ENCODE results near the gene CEACAM6.
"Not testable (repeated sequence)": the region's sequence is repeated elsewhere in the genome, so short reads cannot be mapped to it uniquely, and the experiment has no call there.

Gene CEACAM6

GRCh38 chr19:41746593-41747227, 8.6 kb upstream of the CEACAM6 start:
- DNase-seq (ENCODE audit: low read depth), result peak; percentile 10

- no peak for DNase-seq (ENCODE audit: low read depth)
These were observed 7.3 kb upstream of the CEACAM6 start for GRCh38 chr19:41748012-41748411.

GRCh38 chr19:41750248-41751134, 4.8 kb upstream of the CEACAM6 start:
- DNase-seq (ENCODE audit: low read depth), result not testable (repeated sequence)

- DNase-seq (ENCODE audit: low read depth), result peak; percentile 61
These were observed 2.2 kb upstream of the CEACAM6 start for GRCh38 chr19:41753159-41753558.

GRCh38 chr19:41753936-41754529, 1.3 kb upstream of the CEACAM6 start:
- DNase-seq (ENCODE audit: low read depth), result peak; percentile 55

- DNase-seq (ENCODE audit: low read depth), result no peak
These were observed 3.5 kb downstream of the CEACAM6 start for GRCh38 chr19:41758846-41759245.

GRCh38 chr19:41767115-41767514, 11.8 kb downstream of the CEACAM6 start:
- DNase-seq (ENCODE audit: low read depth), result no peak

- not testable (repeated sequence) for DNase-seq (ENCODE audit: low read depth)
These were observed 12.8 kb downstream of the CEACAM6 start for GRCh38 chr19:41768105-41768504.

- no peak for DNase-seq (ENCODE audit: low read depth)
These were observed 14.3 kb downstream of the CEACAM6 start for GRCh38 chr19:41769608-41770007.

GRCh38 chr19:41771410-41771809, 16.1 kb downstream of the CEACAM6 start:
- no peak for DNase-seq (ENCODE audit: low read depth)

- DNase-seq (ENCODE audit: low read depth), result peak; percentile 39
These were observed 19.2 kb downstream of the CEACAM6 start for GRCh38 chr19:41774515-41774980.

- DNase-seq (ENCODE audit: low read depth), result no peak
These were observed 21.4 kb downstream of the CEACAM6 start for GRCh38 chr19:41776700-41777099.

GRCh38 chr19:41783612-41784011, 28.3 kb downstream of the CEACAM6 start:
- no peak for DNase-seq (ENCODE audit: low read depth)

GRCh38 chr19:41784312-41784711, 29.0 kb downstream of the CEACAM6 start:
- no peak for DNase-seq (ENCODE audit: low read depth)

- DNase-seq (ENCODE audit: low read depth), result no peak
These were observed 29.4 kb downstream of the CEACAM6 start for GRCh38 chr19:41784743-41785142.

GRCh38 chr19:41785653-41786052, 30.3 kb downstream of the CEACAM6 start:
- DNase-seq (ENCODE audit: low read depth), result peak; percentile 55

- no peak for DNase-seq (ENCODE audit: low read depth)
These were observed 31.7 kb downstream of the CEACAM6 start for GRCh38 chr19:41787055-41787454.

- not testable (repeated sequence) for DNase-seq (ENCODE audit: low read depth)
These were observed 33.2 kb downstream of the CEACAM6 start for GRCh38 chr19:41788518-41788917.

- DNase-seq (ENCODE audit: low read depth), result not testable (repeated sequence)
These were observed 33.7 kb downstream of the CEACAM6 start for GRCh38 chr19:41789053-41789452.

GRCh38 chr19:41792513-41793413, 37.4 kb downstream of the CEACAM6 start:
- peak; percentile 16 for DNase-seq (ENCODE audit: low read depth)

GRCh38 chr19:41793414-41793727, 38.0 kb downstream of the CEACAM6 start:
- DNase-seq (ENCODE audit: low read depth), result no peak

- DNase-seq (ENCODE audit: low read depth), result peak; percentile 48
These were observed 39.7 kb downstream of the CEACAM6 start for GRCh38 chr19:41795031-41795461.

Measured in T follicular helper cell (primary cell).